GM10847 (cell line): ENCODE results near the gene TCEANC2.

ENCODE experiments used
- POLR2A ChIP-seq: IDR thresholded peaks from 2 replicates; pipeline ENCODE4 v1.6.1; 2011; ENCODE audit not compliant: insufficient read length; ENCODE audit errors: extremely low read depth

The TCEANC2 gene

DNA sequence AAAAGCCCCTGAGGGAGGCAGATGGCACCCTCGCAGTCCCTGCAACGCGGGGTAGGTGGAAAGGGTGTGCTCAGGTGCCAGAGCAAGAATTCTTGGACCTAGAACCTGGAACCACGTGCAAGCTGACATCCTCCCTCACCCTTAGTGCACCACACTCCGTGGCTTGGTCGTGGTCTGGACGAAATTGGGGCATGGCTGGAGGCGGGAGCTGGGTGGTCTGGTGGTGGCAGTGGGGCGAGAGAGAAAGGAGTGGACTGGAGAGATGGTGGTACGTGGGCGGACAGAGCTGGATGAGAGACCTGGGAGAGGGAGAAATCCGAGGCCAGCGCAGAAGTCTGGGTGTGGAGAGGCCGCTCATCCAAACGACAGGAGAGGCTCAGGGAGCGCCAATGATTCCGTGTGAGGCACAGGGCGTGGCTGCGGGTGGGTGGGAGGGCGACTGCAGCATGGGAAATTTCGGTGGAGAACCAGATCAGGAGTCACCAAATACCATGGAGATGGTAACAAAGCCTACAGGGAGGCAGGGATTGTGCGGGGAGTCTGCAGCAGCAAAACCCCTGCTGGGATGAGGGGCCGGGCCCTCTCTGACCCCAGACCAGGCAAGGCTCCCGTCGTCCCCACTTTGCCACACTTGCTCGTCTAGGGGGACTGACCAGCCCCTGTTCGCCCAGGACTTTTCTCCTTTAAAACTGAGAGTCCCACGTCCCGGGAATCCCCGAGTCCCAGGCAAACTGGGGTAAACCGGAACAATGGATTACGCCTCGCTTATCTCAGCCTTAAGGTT, 67.5 kb downstream of the TCEANC2 start:
- TF ChIP-seq POLR2A = no peak

DNA sequence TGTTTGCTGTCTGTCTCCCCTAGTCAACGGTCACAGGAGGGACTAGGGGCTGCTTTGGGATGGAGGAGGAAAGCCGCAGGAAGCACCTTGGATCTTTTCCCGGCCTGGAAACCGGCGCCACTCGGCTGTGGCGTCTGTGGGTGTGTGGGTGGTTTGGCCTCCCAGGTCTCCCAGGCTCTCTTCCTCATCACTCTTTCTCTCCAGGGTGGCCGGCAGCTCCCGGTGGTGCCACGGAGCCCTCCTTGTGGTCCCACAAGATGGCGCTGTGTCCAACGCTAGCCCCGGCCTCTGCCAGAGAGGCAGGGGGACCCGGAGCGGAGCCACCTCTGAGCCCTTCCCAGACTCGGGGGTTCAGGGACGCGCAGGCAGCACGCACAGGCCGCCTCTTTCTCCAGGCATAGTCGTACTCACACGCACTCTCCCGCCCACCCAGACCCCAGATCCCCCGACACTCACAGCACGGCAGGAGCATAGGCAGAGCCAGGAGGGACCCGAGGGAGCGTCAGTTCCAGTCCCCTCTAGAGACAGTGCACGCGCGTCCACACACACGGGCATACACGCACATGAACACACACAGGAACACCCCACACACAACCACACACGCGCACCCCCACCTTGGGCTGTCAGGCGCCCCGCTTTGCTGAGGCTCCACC, 68.2 kb downstream of the TCEANC2 start:
- TF ChIP-seq POLR2A = no peak

DNA sequence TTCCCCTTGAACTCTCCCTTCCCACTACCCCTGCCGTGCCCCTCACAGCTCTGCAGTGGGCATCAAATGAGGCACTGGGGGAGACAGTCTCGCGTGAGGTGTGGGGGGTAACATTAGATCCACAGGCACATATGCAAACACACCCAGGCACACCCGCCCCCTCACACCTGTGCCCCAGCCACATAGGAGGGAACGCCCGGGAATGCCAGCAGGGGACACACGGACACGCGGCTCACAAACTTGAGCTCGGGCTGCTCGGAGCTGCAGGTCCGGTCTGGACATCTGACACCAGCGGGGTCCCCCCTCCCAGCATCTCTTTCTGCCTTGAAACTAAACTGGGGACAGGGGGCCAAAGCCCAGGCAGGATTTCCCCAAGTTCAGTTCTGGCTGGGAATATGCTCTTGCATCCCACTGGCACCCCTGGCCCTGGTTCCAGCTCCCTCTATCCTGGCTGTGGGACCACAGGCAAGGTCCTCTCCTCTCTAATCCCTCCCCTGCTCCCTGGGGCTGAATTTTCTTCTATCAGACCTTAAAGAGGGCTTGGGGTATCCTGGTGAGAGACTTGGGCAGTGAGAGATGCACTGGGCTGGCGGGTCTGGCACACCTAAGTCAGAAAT, 68.8 kb downstream of the TCEANC2 start:
- no peak for TF ChIP-seq POLR2A

DNA sequence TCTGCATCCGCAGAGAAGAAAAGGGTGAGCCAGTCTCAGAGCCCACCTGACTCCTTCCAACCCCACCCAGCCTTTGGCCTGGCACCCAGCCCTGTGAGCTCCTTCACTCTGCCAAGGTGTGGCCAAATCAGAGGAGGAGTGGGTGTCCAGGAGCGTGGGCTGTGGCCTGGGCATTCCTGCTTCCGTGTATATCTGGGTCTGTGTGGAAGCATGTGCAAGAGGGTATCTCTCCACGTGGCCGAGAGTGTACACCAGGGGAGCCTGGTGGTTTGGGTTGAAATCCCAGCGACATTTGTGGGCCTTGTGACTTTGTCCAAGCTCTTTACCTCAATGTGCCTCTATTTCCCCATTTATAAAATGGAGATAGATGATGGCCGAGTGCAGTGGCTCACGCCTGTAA, 69.6 kb downstream of the TCEANC2 start:
- no peak for TF ChIP-seq POLR2A

DNA sequence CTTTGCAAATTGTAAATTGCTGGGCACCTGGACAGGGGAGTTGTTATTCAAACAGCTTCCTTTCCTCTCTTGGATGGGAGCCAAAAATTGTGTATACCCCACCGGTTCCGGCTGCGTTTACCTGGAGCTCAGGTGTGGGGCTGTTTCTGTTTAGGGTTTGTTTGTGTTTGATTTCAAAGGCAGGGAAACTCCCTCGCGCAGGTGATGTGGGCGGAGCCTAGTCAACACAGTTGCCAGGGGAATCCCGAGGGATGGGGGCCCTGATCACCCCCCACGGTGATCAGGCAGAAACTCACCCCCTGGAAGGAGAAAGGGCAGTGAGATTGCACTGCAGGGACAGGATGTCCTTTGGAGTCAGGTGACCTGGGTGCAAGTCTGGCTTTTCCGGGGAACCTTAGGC, 71.1 kb downstream of the TCEANC2 start:
- TF ChIP-seq POLR2A = no peak

DNA sequence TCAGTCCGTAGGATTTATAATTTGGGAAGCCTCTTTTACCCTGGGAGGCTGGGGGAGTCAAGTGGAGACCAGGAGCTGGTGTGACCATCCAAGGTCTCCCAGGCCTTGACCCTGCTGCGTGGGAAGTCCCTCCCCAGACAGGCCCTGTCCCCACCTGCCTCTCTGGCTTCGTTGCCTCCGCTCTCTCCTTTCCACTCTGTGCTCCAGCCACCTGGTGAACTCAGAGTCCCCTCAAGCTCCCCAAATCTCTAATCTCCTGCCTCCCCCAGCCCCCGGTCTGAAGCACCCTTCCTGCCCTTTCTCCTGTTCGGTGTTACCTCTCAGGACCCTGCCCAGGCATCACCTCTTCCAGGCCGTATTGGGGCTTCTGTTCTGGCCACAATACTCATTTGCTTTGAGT, 71.5 kb downstream of the TCEANC2 start:
- TF ChIP-seq POLR2A = no peak

DNA sequence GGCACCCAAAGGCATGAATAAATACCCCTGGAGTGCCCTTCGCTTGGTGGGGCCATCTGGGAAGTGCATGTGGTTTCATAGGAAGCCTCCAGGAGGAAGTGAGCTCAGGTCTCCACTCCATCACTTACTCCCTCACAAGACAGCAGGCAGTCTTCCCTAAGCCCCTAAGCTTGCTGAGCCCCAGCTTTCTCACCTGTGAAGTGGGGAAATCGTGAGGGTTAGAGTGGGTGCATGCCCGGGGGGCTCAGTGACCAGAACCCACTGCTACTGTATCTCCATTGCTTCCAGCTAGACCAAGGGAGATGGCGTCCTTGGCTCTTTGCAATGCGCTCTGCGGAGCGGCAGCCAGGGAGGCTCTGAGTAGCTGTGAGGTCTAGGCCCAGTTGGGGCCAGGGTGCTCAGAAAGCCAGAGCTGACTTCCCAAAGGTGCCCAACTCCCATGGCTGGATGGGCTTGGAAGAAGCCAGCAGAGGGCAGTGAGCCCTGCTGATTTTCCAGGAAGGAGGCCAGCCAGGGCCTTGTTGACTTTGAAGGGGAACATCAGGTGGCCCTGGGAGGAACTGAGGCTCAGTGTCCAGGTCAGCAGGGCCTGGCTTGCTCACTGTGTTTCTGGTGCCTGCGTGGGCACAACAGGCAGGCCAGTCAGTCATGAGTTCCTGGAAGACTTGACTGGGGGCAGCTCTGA, 72.1 kb downstream of the TCEANC2 start:
- no peak for TF ChIP-seq POLR2A

DNA sequence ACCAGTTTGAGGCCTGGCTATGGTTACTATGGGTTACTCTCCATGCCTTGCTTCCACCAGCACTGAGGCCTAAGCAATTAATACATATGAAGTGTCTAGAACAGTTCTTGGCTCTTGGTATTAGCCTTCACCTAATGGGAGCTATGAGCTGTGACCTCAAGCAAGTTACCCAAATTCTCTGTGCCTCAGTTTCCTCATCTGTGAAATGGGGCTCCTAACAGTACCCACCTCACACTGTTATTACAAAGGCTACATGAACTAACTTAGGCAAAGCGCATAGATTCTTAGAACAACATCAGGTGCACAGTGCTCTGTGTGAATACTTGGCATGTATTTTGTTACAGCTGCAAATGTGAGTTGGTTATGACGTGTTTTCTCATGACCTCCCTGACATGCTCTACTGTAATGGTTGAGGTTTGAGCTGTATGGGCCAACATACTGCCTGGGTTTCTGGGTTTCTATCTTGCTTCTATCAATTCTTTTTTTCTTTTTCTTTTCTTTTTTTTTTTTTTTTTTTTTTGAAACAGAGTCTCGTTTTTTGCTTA, 72.9 kb downstream of the TCEANC2 start:
- no peak for TF ChIP-seq POLR2A

DNA sequence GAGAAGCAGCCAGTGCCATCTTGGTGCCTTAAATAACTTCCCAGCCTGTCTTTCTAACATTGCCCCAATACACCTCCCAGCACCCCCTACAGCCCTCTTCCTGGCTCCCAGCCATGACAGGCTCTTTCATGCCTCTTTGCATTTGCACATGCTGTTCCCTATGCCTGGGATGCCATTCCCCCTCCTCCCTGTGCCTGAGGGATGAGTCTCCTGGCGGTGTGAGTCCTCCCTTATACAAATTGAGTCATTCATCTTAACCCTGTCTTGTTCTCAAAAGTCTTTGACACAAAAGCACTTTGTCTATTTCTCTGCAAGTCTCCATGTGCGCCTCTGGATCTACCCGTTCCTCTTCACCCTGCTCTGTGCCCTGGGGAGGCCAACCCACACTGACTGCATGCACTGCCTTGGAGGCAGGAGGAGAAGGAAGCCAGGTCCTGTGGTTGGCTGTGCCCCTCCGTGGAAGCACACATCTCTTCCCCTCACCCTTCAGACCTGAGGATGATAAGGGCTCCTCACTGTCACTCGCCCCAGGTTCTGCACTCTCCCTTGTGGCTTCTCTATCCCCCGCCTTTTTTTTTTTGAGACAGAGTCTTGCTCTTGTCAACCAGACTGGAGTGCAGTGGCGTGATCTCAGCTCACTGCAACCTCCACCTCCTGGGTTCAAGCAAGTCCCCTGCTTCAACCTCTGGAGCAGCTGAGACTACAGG, 74.3 kb downstream of the TCEANC2 start:
- no peak for TF ChIP-seq POLR2A

DNA sequence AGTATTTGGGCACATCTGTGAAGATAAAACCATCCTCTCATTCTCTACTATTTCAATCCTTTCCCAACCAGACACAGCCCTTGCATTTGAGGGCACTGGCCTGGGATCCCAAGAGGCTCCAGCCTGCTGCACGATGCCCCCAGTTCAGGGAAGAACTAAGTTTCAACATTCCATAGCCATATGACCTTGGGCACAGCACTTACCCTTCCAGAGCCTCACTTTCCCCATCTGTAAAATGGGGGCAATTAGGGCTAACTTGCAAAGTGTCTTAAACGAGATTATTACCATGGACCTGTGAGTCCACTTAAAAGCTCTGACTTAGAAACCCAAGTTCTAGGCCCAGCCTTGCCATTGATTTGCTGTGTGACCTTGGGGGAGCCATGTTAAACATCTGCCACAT, 76.5 kb downstream of the TCEANC2 start:
- TF ChIP-seq POLR2A = no peak

DNA sequence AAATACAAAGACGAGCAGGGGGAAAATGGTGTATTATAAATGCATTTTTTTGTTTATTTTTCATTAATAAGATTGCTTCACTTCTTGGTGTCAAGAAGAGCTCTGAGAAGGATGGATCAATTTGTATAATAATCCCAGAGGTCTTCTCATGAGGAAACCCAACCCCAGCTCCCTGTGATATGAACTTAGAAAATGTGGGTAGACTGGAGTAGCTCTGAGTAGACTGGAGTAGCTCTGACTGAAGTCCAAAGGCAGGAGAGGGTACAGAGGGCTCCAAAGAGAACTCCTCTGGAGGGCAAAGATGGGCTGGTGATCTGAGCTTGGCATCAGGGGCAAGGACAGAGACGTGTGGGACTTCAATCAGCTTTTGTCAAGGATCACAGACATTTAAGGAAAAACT, 78.0 kb downstream of the TCEANC2 start:
- TF ChIP-seq POLR2A = no peak

DNA sequence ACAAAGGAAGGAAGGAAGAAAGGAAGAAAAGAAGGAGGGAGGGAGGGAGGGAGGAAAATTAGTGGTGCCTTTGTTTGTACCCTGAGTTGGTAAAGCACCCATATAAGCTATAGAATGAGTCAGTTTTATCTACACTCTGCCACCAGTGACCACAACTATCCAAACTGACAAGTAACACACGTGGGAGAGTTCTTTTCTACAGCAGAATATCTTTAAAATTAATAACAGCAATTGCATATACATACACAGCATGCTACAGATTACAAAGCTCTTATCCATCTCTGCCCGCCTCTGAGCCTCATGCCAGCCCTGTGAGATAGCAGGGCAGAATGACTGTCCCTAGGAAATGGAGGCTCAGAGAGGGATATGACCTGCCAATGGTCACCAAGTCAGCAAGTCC, 79.1 kb downstream of the TCEANC2 start:
- TF ChIP-seq POLR2A = no peak

DNA sequence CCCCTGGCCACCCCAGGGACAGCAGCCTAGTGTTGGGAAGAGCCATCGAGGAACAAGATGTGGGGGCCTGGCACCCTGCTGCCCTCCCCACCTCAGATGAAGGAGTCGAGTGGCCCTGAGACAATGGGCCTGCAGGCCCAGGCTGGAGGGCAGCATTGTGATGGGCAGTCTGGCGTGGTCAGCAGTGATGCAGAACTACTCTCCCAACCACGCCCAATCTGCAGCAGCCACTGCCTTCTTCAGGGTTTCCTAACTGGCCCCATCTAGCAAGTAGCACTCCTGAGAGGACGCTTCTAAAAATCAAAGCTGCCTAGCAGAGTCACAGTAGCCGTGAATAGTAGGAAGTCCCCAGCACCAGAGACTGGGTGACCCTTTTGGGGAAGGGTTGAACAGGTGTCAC, 80.9 kb downstream of the TCEANC2 start:
- no peak for TF ChIP-seq POLR2A

DNA sequence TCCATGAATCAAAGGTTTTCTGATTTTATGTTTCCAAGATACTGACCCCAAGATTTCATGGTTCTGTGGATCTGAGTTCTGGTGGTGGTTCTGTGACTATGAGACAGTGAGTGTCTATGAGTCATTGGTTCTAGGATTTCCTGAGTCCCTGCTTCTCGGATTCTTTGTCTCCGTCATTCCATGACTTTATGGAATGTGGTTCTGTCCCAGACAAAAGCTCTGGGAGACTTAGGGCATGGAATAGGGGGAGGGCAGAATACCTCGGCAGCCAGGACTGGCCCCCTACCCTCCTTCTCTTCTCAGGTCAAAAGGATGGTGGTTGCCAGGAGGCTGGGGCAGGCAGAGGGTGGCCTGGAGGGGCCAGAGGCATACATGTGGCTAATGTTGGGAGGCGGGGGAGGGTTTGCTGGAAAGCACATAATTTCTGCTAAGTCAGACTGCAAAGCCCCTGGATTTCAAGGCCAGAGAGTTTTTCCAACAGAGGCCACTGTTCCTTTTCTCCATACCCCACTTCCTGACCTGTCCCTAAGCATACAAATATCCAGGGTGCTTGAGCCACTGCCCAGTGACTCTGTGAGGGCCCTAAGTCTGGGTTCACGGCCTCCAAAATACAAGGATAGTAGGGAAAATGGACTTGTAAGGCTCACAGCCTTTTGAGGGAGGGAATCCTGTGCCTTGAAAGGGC, 82.2 kb downstream of the TCEANC2 start:
- no peak for TF ChIP-seq POLR2A

DNA sequence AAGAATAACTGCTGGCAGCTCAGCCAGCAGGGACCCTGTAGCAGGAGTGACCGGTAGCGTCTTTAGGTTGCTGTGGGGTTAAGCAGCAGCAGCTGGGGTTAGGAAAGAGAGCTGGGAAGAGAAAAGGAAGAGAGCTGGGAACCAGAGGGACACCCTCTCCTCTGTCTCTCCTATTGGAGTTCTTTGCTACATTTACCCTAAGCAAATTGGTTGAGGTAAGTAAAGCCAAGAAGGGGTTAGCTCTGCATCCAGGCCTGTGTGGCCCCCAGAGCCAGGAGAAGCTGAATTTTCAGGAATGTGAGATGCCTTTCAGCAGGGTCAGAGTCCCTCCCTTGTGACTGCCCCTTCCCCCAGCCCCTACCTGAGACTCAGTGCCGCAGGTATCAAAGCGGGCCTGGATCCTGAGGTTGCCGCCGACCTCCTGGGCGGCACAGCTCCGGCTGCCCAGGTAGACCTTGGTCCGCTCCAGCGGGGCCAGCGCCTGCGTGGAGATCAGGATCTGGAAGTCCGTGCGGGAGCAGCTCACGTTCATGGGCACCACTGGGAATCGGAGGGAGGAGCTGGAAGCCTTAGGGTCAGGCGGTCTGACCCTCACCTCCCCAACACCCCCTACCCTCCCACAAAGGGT, 83.0 kb downstream of the TCEANC2 start:
- TF ChIP-seq POLR2A = no peak
